Body of pancreas (tissue), 4 donors: ENCODE data around the gene MKNK1. TPM values are rescaled to one million over a fixed set of nuclear protein-coding genes. Genes with fewer than 3 reads are reported as not detected.

ENCODE experiments used
- ATAC-seq: fragments of 150-250 bp; one replicate; pipeline ENCODE4 v1.9.1; 2016
- DNase-seq, 4 donors: peaks; one replicate each; pipeline ENCODE4 v3.0.0-alpha.2; 2019
- H3K27ac ChIP-seq, 4 donors: fragments of 200-600 bp; sonication (generic); 1 replicate in 3 of 4; 2 replicates in 1 of 4; pipeline versions ENCODE4 v1.5.1 to v1.6.1; 2016 to 2019; ENCODE audit warnings: mild to moderate bottlenecking in 1 of 4, mixed read lengths in 1 of 4, moderate library complexity in 1 of 4
- H3K27me3 ChIP-seq, 2 donors: fragments of 200-600 bp; sonication (generic); one replicate each; pipeline ENCODE4 v1.6.0; 2016; ENCODE audit warnings: mild to moderate bottlenecking in 1 of 2
- H3K36me3 ChIP-seq, 2 donors: fragments of 200-600 bp; sonication (generic); replicated peaks in 1 of 2; 2 replicates each; pipeline ENCODE4 v1.5.1; 2016; ENCODE audit warnings: low read depth in 2 of 2; ENCODE audit not compliant: insufficient read depth in 1 of 2
- H3K4me1 ChIP-seq: fragments of 200-600 bp; sonication (generic); one replicate; pipeline ENCODE4 v1.6.0; 2016
- H3K4me3 ChIP-seq, 2 donors: fragments of 200-600 bp; sonication (generic); 1 replicate in 1 of 2; 2 replicates in 1 of 2; pipeline ENCODE4 v1.5.1; 2016 to 2019
- H3K9me3 ChIP-seq, 3 donors: fragments of 200-600 bp; sonication (generic); 1 replicate in 2 of 3; 2 replicates in 1 of 3; pipeline ENCODE4 v1.5.1; 2016
- CTCF ChIP-seq, 7 experiments: fragments of 450-650 bp in 4 of 7; fragments of 200-600 bp in 3 of 7; sonication (generic) in 3 of 7; IDR thresholded peaks; one replicate each; pipeline ENCODE4 v1.5.1; 2016 to 2019; ENCODE audit warnings: antibody characterized with exemption in 7 of 7
- POLR2A ChIP-seq, 3 donors: fragments of 450-650 bp; IDR thresholded peaks; one replicate each; pipeline ENCODE4 v1.6.1; 2016; ENCODE audit warnings: antibody characterized with exemption in 3 of 3, mild to moderate bottlenecking in 2 of 3
- WGBS, 2 donors: methylation state at CpG; one replicate each; pipeline ENCODE4 v1.1.5; 2017; 5-methylcytosine and 5-hydroxymethylcytosine counted together
- intact Hi-C: fragments of 100-400 bp; cut with DNase I; formaldehyde crosslinking; loops from one replicate; pipeline ENCODE4 v1.15.1; 2023
- total RNA-seq, 2 donors: library from RNA; depleted of rRNA; stranded (reverse); fragments of >200 nt; gene quantifications; one replicate each; pipeline ENCODE4 v1.1.0, GENCODE V29; 2016

MKNK1 gene
- total RNA-seq, 2 donors from 2014 or later = 155 to 238 TPM

DNA sequence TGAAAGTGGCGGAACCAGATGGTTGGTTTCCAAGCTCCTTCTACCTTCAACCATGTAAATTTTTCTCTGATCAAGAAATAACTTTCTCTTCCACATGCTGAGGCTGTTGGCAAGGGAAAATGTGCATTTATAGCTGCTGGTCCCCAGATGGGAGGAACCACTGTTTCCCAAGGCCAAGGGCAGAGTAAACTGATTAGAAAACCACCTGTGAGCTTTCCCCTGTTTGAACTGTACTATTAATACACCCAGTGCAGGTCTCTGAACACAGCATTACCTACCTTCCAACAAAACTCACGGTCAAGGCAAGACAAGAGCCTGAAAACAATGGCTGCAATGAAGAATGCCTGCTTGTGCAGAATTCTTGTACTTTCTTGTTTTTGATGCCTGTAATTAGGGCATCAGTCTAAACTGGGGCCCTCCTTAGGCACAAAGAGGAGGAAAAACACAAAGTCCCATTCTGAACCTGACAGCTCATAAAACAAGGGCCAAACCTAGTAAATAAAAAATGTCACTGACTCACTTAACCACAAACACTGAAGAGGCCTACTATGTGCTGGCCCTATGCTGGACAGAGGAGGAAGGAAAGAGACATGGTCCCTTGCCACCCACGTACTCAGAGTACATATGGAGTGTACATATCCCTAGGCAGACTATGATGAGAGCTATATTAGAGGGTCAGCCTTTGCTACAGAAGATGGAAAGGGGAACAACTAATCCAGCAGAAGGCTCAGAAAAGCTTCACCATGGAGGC, 2.6 kb downstream of the MKNK1 start:
- H3K9me3 ChIP-seq = no peaks in the 10 kb centered on the region
- WGBS, 2 donors = 47 to 63% methylated on average over 3 of the region's 3 CpGs
- DNase-seq = peak; percentile 82 to 92 (median 86)
- no peak overlapping the region for H3K4me3 ChIP-seq
- TF ChIP-seq POLR2A (IDR thresholded peaks at IDR 0.05) = peak; percentile 55 to 88 (median 82)
- peak in 1 of 7 experiments; percentile 9 for TF ChIP-seq CTCF (IDR thresholded peaks at IDR 0.05)
- H3K36me3 ChIP-seq = no peaks in the 10 kb centered on the region
- H3K27me3 ChIP-seq = no peaks in the 10 kb centered on the region
- peaks cover 86% of the 10 kb centered on the region for H3K4me1 ChIP-seq
- H3K27ac ChIP-seq = peak overlapping the region; percentile 62 to 93 (median 84)
- intact Hi-C loops = no loop called here
- peak; percentile 75 for ATAC-seq

DNA sequence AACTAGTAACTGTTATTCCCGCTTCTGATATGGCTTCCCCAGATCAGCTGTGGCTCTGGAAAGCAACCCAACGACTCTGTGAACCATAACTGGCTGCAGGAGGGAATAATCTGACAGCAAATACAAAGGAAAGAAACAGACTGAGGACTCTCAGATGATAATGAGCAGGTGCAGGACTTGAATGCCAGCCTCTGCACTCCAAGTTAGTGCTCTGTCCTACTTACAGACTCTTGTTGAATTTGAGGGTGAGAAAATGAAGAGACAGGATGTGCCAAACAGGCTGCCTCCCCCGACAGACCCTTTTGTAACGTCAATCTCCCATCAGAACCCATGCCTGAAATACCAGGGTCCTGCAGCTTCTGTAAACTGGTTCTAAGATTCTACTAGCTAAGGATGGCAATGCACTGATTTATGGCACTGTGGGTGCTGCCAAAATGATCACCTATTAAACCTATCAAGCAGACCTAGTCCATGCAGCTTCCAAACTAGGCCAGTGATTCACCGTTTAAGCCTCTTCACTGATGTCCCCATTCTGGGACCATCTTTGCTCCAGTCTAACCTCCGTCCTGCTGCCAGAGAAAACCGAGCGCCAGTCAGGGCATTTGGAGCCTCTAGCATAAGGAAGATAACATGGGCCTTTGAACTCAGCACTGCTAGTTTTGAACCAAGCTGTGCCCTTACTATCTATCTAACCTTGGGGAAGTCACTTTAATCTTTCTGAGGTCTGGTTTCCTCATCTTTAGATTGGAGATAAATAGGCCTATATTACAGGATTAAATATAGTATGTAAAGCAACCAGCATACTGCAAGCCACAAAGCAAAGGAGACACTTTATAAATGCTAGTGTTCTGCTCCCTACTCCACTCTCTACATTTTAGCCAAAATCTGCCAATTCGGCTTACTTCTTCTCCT, 4.8 kb downstream of the MKNK1 start:
- H3K4me1 ChIP-seq = peaks cover 81% of the 10 kb centered on the region

GRCh38 chr1:46596846-46597245, 7.2 kb downstream of the MKNK1 start:
- H3K27ac ChIP-seq = peak overlapping the region in 1 of 4 donors; percentile 4
- intact Hi-C loops = no loop called here
- H3K4me1 ChIP-seq = peaks cover 66% of the 10 kb centered on the region
- no peak for ATAC-seq
- H3K27me3 ChIP-seq = no peaks in the 10 kb centered on the region
- no peak overlapping the region for H3K4me3 ChIP-seq
- H3K9me3 ChIP-seq = no peaks in the 10 kb centered on the region
- H3K36me3 ChIP-seq = peaks cover 7 to 8% of the 10 kb centered on the region in 2 donors
- no peak for DNase-seq
- TF ChIP-seq POLR2A (IDR thresholded peaks at IDR 0.05) (no peak), CTCF (IDR thresholded peaks at IDR 0.05) (no peak)
- 66 to 74% methylated on average over 3 of the region's 3 CpGs for WGBS, 2 donors

More for the DNA sequence above, 4.8 kb downstream of the MKNK1 start:
- 24 to 30% methylated on average over 9 of the region's 9 CpGs for WGBS, 2 donors
- Histone ChIP-seq H3K4me3 (no peak overlapping the region), H3K27me3 (no peaks in the 10 kb centered on the region), H3K27ac (peak overlapping the region; percentile 51 to 93 (median 76)), H3K9me3 (no peaks in the 10 kb centered on the region), H3K36me3 (no peaks in the 10 kb centered on the region)
- DNase-seq (no peak), ATAC-seq (no peak)
- intact Hi-C loops = no loop called here
- no peak for TF ChIP-seq POLR2A (IDR thresholded peaks at IDR 0.05)
- no peak for TF ChIP-seq CTCF (IDR thresholded peaks at IDR 0.05)

DNA sequence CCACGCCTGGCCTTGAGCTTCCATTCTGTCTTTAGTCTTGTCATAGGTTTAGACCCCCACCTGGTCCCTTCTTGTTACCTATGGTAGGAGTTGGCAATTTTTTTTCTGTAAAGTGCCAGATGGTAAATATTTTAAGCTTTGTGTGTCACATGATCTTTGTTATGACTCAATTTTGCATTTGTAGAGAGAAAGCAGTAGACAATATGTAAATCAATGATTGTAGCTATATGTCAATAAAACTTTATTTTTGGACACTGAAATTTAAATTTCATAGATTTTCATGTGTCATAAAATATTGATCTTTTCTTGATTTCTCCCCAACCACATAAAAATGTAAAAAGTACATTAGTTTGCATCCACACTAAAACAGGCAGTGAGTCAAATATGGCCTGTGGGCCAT, 8.0 kb downstream of the MKNK1 start:
- no peak for DNase-seq

More for the DNA sequence above, 8.0 kb downstream of the MKNK1 start:
- Histone ChIP-seq H3K27ac (peak overlapping the region in 2 of 4 donors; percentile 19 to 65), H3K9me3 (no peaks in the 10 kb centered on the region), H3K4me1 (peaks cover 59% of the 10 kb centered on the region), H3K4me3 (no peak overlapping the region), H3K27me3 (no peaks in the 10 kb centered on the region), H3K36me3 (peaks cover 8 to 15% of the 10 kb centered on the region in 2 donors)
- intact Hi-C loops = no loop called here
- no peak for ATAC-seq
- TF ChIP-seq CTCF (IDR thresholded peaks at IDR 0.05) (no peak), POLR2A (IDR thresholded peaks at IDR 0.05) (no peak)
- 93 to 100% methylated on average over 1 of the region's 1 CpG for WGBS, 2 donors
